Stimulated activated naive CD4-positive, alpha-beta T cell (primary cell): ENCODE results near the gene GTF2E1.

Source experiments
- DNase-seq, 6 experiments: peaks; one replicate each; lab custom pipeline; 2025; lab: John Stamatoyannopoulos, UW

The GTF2E1 gene

GRCh38 chr3:120798346-120798745, 55.8 kb downstream of the GTF2E1 start:
- DNase-seq = no peak

DNA sequence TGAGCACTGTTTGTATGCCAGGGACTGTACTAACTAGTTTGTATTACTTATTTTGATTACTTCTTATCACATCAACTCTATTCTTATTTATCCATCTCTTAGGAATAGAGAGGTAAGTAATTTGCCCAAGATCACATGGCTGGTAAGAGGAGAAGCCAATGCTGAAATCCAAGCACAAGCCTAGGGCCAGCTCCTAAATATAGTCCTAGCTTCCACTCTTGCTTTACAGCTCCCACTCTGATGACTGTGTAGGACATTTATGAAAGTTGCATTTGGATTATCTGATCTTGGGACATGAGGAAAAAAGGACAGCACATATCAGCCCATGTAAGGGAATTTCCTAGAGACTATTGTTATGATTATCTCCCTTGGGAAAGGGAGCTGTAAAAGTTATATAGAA, 58.1 kb downstream of the GTF2E1 start:
- no peak for DNase-seq

- no peak for DNase-seq
Measured at GRCh38 chr3:120801484-120801883, 58.9 kb downstream of the GTF2E1 start.

DNA sequence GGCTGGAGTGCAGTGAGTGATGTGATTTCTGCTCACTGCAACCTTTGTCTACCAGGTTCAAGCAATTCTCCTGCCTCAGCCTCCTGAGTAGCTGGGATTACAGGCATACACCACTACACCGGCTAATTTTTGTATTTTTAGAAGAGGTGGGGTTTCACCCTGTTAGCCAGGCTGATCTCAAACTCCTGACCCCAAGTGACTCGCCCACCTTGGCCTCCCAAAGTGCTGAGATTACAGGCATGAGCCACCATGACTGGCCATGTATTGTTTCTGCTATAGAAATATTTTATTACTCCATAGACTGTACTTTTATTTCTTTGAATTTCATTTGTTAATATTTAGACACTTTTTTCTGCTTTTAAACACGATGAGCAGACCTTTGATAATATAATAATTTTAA, 60.4 kb downstream of the GTF2E1 start:
- no peak for DNase-seq

- no peak for DNase-seq
Measured at GRCh38 chr3:120816728-120817127, 74.2 kb downstream of the GTF2E1 start.

DNA sequence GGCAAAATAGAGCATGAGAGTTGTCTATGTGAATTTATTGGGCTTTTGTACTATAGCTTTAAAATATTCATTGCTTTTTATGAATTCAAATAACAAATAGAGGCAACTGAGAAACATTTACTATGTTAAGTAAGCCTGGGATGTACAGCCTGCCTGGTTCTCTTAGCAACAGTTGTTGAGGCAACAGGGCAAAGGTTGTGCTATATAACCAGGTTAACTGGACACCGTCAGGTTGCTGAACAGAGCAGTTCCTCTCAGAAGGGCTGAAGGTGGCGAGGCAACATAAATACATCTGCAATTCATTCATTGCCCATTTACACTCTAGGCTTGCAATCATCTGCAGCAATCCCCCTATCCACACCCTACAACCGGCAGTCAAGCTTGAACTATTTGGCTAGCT, 78.2 kb downstream of the GTF2E1 start:
- no peak for DNase-seq

DNA sequence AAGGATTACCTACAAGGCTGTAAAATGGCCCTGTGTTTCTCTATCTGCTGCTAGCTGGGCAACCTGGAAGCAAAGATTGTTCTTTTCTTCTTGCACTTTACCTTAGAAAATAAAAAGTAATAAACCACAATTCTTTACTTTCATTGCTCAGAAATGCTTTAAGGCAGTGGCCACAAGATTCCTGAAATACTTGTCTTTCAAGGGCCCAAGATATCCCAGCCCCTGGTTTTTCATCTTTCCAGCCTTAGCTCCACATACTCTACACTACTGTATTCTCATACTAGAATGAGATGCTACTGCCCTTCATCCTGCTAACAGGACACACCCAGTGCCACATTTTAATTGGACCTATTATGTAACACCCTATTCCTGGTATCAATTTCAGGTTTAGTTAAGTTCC, 78.9 kb downstream of the GTF2E1 start:
- DNase-seq = no peak

- no peak for DNase-seq
Measured at GRCh38 chr3:120823156-120823555, 80.6 kb downstream of the GTF2E1 start.

DNA sequence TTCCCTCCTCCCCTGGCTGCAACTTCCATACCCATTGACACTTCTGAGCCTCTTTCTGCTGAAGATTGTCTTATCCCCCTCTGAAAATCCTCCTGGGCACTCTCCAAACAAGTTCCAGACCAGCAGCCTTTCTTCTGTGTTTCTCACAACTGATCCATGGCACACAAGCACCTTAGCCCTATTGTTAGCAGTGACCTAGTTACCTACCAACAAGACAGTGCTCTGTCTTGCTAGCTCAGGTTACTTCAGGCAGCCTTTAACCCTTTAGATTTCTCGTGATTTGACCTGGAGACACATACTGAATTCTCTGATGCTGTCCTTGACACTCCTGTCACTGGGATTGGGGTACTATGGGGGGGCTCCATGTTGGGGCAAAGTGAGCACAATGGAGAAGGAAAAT, 82.1 kb downstream of the GTF2E1 start:
- no peak for DNase-seq

GRCh38 chr3:120828796-120829195, 86.3 kb downstream of the GTF2E1 start:
- DNase-seq = no peak

GRCh38 chr3:120831066-120831465, 88.5 kb downstream of the GTF2E1 start:
- no peak for DNase-seq
